Measurements from ENCODE around the gene MITF.

Gene MITF

GRCh38 chr3:69868841-69869420 lies 129.7 kb downstream of the MITF start:
- H3K4me1 ChIP-seq: peaks cover 3% of the 10 kb centered on the region
- peaks cover 7% of the 10 kb centered on the region for H3K79me2 ChIP-seq
- TF ChIP-seq, protein P1, sequence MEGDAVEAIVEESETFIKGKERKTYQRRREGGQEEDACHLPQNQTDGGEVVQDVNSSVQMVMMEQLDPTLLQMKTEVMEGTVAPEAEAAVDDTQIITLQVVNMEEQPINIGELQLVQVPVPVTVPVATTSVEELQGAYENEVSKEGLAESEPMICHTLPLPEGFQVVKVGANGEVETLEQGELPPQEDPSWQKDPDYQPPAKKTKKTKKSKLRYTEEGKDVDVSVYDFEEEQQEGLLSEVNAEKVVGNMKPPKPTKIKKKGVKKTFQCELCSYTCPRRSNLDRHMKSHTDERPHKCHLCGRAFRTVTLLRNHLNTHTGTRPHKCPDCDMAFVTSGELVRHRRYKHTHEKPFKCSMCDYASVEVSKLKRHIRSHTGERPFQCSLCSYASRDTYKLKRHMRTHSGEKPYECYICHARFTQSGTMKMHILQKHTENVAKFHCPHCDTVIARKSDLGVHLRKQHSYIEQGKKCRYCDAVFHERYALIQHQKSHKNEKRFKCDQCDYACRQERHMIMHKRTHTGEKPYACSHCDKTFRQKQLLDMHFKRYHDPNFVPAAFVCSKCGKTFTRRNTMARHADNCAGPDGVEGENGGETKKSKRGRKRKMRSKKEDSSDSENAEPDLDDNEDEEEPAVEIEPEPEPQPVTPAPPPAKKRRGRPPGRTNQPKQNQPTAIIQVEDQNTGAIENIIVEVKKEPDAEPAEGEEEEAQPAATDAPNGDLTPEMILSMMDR (IDR thresholded peaks at IDR 0.05): no peak
- no peaks in the 10 kb centered on the region for H3K9me3 ChIP-seq (ENCODE audit: control insufficient read depth, low read length)
- no peak overlapping the region for H2AFZ ChIP-seq
- H3K27ac ChIP-seq: no peak overlapping the region
- no peak overlapping the region for H3K4me2 ChIP-seq (ENCODE audit: low read length)
- no peak overlapping the region for H3K9ac ChIP-seq
- H3K4me3 ChIP-seq (ENCODE audit: low read depth, low read length): no peak overlapping the region
- no peaks in the 10 kb centered on the region for H3K36me3 ChIP-seq (ENCODE audit: control insufficient read depth, insufficient read depth, low read length)
- no peaks in the 10 kb centered on the region for H3K27me3 ChIP-seq (ENCODE audit: control insufficient read depth, insufficient read depth, low read length)

DNA sequence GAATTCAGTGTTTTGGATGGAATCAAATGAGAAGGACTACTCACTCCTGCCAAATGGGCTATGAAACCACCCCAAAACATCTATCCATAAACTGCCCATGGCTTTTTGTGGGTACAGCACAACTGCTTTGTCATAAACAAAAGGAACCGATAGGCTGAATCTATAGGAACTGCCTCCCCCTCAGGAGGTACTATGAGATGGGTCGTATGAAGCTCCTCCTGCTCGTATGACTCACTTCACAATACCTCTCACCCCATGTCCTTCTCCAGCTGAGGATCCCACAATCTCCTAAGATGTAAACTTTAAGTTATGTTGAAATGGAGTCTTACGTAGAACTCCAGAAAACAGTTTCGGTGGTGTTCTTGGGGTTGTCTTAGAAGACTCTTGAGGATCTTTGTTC lies 130.4 kb downstream of the MITF start:
- H2AFZ ChIP-seq: no peak overlapping the region
- H3K79me2 ChIP-seq: peaks cover under 1% of the 10 kb centered on the region

GRCh38 chr3:69871251-69871650 lies 132.0 kb downstream of the MITF start:
- TF ChIP-seq, protein P1 (IDR thresholded peaks at IDR 0.05): no peak
- H3K27ac ChIP-seq: no peak overlapping the region
- H2AFZ ChIP-seq: no peak overlapping the region
- no peaks in the 10 kb centered on the region for H3K9me3 ChIP-seq (ENCODE audit: control insufficient read depth, low read length)
- no peak overlapping the region for H3K9ac ChIP-seq
- H3K4me1 ChIP-seq: peaks cover 3% of the 10 kb centered on the region
- H3K4me2 ChIP-seq (ENCODE audit: low read length): no peak overlapping the region
- H3K27me3 ChIP-seq (ENCODE audit: control insufficient read depth, insufficient read depth, low read length): no peaks in the 10 kb centered on the region
- H3K36me3 ChIP-seq (ENCODE audit: control insufficient read depth, insufficient read depth, low read length): no peaks in the 10 kb centered on the region
- H3K79me2 ChIP-seq: peaks cover 4% of the 10 kb centered on the region
- no peak overlapping the region for H3K4me3 ChIP-seq (ENCODE audit: low read depth, low read length)

More for the DNA sequence above, 130.4 kb downstream of the MITF start:
- Histone ChIP-seq H3K9me3 (ENCODE audit: control insufficient read depth, low read length) (no peaks in the 10 kb centered on the region), H3K36me3 (ENCODE audit: control insufficient read depth, insufficient read depth, low read length) (no peaks in the 10 kb centered on the region), H3K4me2 (ENCODE audit: low read length) (no peak overlapping the region), H3K4me1 (peaks cover 3% of the 10 kb centered on the region), H3K9ac (no peak overlapping the region), H3K4me3 (ENCODE audit: low read depth, low read length) (no peak overlapping the region), H3K27me3 (ENCODE audit: control insufficient read depth, insufficient read depth, low read length) (no peaks in the 10 kb centered on the region), H3K27ac (no peak overlapping the region)
- TF ChIP-seq, protein P1 (IDR thresholded peaks at IDR 0.05): no peak

DNA sequence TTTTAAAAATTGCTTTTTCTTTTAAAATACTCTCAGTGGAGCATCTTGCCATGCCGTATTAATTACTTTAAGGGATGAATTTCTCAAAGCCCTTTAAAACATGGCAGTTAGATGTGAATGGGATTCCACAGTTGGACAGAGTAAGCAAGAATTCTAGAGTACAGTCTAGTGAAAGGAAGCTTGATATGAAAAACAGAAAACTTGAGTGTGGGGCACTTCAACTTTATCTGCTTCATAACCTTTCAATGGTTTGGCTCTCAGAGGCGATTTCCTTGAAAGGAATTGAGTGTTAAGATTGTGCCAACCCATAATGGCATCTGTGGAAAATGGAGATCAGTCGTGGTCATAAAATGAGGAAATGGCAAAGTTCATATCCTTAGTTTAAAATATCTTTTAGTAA lies 132.6 kb downstream of the MITF start:
- H3K4me2 ChIP-seq (ENCODE audit: low read length): no peak overlapping the region
- no peaks in the 10 kb centered on the region for H3K9me3 ChIP-seq (ENCODE audit: control insufficient read depth, low read length)
- H3K79me2 ChIP-seq: peaks cover 4% of the 10 kb centered on the region
- H3K4me3 ChIP-seq (ENCODE audit: low read depth, low read length): no peak overlapping the region
- H2AFZ ChIP-seq: no peak overlapping the region
- H3K27ac ChIP-seq: no peak overlapping the region
- TF ChIP-seq, protein P1 (IDR thresholded peaks at IDR 0.05): no peak
- no peaks in the 10 kb centered on the region for H3K27me3 ChIP-seq (ENCODE audit: control insufficient read depth, insufficient read depth, low read length)
- H3K9ac ChIP-seq: no peak overlapping the region
- H3K4me1 ChIP-seq: peaks cover 3% of the 10 kb centered on the region
- no peaks in the 10 kb centered on the region for H3K36me3 ChIP-seq (ENCODE audit: control insufficient read depth, insufficient read depth, low read length)

- Histone ChIP-seq H3K36me3 (ENCODE audit: control insufficient read depth, insufficient read depth, low read length) (no peaks in the 10 kb centered on the region), H3K9ac (no peak overlapping the region), H3K27ac (no peak overlapping the region), H3K27me3 (ENCODE audit: control insufficient read depth, insufficient read depth, low read length) (no peaks in the 10 kb centered on the region), H3K4me3 (ENCODE audit: low read depth, low read length) (no peak overlapping the region), H3K4me1 (peaks cover 3% of the 10 kb centered on the region), H3K79me2 (peaks cover 4% of the 10 kb centered on the region), H2AFZ (no peak overlapping the region), H3K4me2 (ENCODE audit: low read length) (no peak overlapping the region), H3K9me3 (ENCODE audit: control insufficient read depth, low read length) (no peaks in the 10 kb centered on the region)
- TF ChIP-seq, protein P1 (IDR thresholded peaks at IDR 0.05): no peak
Measured at GRCh38 chr3:69872783-69873378, 133.6 kb downstream of the MITF start.

All from parathyroid adenoma (tissue), 2 donors.